NOMO-1 treated with dmso at 0.1 percent for 144 hours (cell line): ENCODE results near the gene KIF27.
"Not testable (repeated sequence)": the region's sequence is repeated elsewhere in the genome, so short reads cannot be mapped to it uniquely, and the experiment has no call there.

Experiments used
- DNase-seq: peaks from one replicate; lab custom pipeline; 2025; ENCODE audit not compliant: unreplicated experiment; lab: John Stamatoyannopoulos, UW

Gene KIF27

GRCh38 chr9:83934569-83935275 is 13.5 kb upstream of the KIF27 start:
- DNase-seq = peak; percentile 17

DNA sequence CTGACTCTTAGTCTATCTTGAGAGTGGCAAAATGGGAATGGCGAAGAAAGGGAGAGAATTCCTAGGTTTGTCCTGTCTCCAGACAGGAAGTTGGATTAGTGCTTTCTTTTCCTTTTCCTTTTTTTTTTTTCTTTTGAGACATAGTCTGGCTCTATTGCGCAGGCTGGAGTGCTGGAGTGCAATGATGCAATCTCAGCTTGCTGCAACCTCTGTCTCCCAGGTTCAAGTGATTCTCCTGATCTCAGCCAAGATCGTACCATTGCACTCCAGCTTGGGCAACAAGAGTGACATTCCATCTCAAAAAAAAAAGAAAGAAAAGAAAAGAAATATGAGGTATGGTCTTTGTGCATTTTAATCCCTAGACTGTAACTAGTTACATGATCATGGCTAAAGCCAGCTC is 12.6 kb upstream of the KIF27 start:
- DNase-seq = no peak

- DNase-seq = no peak
Measured at GRCh38 chr9:83932851-83933250, 11.6 kb upstream of the KIF27 start.

GRCh38 chr9:83932011-83932410 is 10.8 kb upstream of the KIF27 start:
- no peak for DNase-seq

DNA sequence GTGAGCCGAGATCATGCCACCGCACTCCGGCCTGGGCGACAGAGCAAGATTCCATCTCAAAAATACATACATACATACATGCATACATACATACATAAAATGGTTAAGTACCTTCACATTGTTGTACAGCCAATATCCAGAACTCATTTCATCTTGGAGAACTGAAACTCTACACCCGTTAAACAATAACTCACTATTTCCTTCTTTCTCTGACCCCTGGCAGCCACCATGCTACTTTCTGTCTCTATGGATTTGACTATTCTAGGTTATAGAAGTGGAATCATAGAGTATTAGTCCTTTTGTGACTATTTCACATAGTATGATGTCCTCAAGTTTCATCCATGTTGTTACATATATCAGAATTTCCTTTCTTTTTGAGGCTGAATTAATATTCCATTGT is 9.6 kb upstream of the KIF27 start:
- no peak for DNase-seq

- DNase-seq = no peak
Measured at GRCh38 chr9:83927591-83927990, 6.4 kb upstream of the KIF27 start.

DNA sequence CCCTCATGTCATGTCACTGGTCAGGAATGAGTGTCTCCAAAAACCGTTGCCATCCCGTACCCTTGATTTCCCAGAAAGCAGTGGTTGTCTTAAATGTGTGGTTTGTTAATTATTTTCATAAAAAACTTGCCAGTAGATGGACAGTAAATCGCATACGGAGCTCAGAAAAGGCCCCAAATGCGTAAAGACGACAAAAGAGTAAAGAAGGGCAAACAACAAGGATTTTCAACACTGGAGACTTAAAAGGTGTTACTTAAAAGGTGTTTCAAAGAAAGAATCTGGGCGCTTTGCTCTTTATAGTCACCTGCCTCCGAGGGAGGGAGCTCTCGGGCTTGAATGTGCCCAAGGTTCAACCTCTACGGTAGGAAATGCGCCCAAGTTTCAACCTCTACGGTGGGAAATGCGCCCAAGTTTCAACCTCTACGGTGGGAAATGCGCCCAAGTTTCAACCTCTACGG is 734 bp downstream of the KIF27 start:
- no peak for DNase-seq

- no peak for DNase-seq
Measured at GRCh38 chr9:83919111-83919510, 2.1 kb downstream of the KIF27 start.

DNA sequence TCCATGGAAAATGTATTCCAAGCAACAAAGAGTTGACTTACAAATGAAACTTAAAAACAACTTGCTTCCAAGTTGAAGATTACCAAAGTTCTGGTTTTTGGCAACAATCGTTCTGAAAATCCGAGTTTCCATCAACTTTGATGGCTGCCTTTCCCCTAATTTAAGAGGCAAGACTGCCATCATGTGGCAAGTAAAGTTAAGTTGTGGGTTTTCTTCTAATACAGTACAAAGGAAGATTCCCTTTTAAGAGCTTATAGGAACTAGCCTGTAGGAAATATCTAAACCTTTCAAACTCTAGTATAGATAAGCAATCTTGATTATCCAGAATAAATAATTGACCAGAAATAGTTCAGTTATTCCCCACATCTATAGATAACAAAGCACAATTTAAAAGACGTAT is 9.0 kb downstream of the KIF27 start:
- DNase-seq = not testable (repeated sequence)

- DNase-seq = no peak
Measured at GRCh38 chr9:83906144-83906543, 15.1 kb downstream of the KIF27 start.

DNA sequence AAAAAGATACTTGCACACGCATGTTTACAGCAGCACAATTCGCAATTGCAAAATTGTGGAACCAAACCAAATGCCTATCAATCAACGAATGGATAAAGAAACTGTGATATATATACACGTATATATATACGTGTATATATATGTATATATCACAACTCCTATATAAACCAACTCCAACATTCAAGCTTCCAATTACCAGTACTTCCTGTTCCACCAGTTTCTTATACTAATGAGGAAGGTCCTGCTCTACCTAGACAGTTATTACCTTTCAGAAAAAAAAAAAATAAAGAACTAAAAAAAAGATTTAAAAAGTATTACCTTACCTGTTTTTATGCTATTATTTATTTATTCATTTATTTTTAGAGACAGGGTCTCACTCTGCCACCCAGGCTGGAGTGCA is 20.6 kb downstream of the KIF27 start:
- DNase-seq = not testable (repeated sequence)

DNA sequence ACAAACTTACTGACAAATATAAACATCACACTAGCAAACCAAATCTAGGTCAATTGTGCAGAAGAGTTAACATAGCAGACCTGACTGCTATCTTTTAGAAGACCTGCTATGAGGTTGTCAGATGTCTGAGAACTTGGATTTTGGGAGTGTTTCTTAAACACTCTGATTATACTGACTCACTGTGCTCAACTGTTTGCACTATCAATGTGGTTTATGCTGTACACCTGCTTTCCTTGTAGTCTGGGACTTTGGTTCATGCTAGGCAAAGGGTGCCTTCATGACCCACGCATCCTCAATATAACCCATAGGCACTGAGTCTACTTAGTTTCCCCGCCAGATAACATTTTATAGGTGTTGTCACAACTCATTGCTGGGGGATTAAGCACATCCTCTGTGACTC is 26.9 kb downstream of the KIF27 start:
- DNase-seq = not testable (repeated sequence)

- not testable (repeated sequence) for DNase-seq
Measured at GRCh38 chr9:83886498-83886897, 34.7 kb downstream of the KIF27 start.

DNA sequence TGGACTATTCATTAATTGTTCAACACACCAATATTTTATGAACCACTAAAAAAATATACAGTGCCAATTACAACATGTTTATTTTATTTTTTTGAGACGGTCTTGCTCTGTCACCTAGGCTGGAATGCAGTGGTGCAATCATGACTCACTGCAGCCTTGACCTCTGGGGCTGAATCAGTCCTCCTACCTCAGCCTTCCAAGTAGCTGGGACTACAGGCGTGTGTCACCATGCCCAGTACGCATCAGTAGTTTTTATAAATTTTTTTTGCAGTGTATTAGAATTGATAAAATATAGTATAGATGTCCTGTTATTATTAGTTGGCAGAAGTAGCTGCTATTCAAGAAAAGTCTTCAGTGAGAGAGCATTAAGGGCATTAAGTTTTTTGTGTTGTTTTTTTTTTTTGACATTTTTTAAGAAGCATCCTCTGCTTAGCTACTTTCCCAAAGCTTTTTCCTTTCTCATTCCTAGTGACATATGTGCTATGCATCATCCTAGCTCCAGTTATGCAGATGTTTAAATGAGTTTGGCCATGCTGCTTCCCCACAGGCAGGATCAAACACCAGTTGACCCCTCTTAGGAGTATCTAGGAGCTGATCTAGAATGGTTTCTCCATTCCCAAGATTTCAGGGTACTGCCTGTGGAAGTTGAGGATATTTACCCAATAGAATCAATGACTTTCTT is 35.5 kb downstream of the KIF27 start:
- not testable (repeated sequence) for DNase-seq

DNA sequence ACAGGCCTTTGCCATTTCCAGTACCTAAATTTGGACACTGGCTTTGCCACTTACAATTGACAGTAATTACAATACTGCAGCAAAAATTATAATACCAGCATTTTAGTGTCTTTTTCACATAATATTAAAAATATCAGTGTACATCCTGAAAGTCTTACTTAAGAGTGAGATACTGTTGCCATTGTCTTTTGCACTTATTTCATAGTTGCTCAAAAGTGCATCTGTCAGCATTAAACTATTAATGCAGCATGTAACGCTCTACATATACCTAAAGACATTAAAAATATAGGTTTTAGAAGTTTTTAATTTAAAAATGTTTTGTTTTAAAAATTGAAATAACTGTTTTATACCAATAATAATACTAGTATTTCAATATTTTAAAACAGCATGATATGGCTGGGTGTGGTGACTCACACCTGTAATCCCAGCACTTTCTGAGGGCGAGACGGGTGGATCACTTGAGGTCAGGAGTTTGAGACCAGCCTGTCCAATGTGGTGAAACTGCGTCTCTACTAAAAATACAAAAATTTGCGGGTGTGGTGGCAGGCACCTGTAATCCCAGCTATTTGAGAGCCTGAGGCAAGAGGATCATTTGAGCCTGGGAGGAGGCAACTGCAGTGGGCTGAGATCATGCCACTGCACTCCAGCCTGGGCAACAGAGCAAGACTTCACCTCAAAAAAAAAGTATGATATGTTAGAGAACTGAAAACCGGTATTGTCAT is 39.4 kb downstream of the KIF27 start:
- DNase-seq = not testable (repeated sequence)

DNA sequence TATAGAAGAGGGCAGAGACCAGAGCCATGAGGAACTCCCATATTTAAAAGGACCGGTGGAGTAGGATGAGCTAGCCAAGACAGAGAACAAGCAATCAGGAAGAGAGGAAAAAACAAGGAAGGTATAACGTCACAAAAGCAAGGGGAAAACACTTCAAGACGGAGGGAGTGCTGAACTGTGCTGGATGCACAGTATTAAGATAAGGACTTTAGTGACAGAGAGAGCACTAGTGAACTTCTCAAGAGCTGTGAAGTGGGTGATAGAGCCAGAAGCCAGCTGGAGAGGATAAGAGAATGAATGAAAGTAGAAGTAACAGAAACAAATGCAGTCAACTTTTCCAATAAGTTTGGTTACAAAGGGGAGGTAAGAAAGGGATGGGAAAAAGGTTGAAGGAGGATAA is 45.7 kb downstream of the KIF27 start:
- DNase-seq = not testable (repeated sequence)

GRCh38 chr9:83849895-83850294 is 71.3 kb downstream of the KIF27 start:
- not testable (repeated sequence) for DNase-seq

DNA sequence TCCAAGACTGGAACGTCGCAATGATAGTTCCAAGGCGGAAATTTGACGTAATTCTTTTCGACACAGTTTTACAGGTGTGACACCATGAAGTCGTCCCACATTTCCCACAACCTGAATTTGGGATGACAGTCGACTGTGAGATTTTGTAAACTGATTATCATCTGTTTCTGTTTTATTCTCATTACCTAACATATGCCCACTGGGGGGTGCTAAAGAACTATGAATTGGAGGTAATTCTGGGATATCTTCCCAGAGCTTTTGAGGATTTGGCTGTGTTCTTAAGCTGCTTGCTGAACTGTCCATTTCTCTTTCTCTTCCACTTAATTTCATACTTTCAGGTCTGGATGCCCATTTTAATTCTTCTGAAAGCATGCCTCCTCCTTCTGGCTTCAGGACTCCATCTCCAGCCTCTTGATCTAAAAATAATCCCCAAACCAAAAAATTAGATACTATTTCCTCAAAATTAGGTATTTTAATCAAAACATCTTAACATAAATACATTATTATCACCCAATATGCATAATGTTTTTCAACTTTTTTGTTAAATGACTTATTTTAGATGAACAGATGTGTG is 84.1 kb downstream of the KIF27 start:
- not testable (repeated sequence) for DNase-seq

- DNase-seq = not testable (repeated sequence)
Measured at GRCh38 chr9:83830426-83831071, 90.7 kb downstream of the KIF27 start.

GRCh38 chr9:83824986-83825623 is 96.1 kb downstream of the KIF27 start:
- not testable (repeated sequence) for DNase-seq
